Activated T-cell treated with anti-CD3 and anti-CD28 coated beads, Interleukin-2, amount 50 U/mL, for 48 hours (primary cell): ENCODE measurements around the gene PARP6.
A peak's percentile ranks its signal among the peaks of the same experiment; 100 is the strongest.

ENCODE experiments used
- DNase-seq, 2 experiments: peaks; one replicate each; pipeline ENCODE4 v3.0.0-alpha.2; 2020

The PARP6 gene

DNA sequence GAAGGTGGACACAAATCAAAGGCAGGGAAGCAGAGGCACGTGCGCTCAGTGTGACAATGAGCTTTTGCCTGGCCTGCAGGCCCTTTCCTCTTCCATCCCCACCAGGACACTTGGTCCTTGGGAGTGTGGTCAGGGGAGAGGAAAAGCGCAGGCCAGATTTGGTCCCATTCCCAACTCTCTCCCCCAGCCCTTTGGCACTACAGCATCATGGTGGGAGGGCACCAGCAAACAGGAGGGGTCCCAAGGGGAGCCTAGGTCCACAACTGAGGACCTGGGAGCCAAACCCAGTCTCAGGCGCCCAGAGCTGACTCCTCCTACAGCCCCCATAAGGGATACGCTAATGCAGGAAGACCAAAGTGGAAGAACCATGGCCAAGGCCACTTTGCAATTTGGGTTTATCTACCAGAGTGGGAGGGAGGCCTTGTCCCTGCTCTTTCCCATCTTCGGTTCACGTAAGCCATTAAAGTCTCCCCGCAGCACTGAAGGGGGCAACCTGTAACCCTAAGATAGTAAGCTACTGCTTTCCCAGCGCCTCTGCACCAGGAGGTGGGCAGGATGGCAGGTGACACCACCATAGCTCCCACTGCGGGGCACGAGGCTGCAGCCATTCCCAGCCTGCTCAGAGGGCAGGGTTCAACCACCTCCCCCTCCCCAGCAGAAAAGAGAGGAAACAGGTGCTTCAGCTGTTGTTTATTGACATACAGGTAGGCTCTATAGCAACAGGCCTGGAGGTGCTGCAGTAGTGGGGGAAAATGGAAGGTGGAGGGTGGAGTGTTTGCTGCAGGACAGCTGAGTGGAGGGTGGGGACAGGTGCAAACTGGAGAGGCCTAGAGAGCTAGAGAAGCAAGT lies 73.8 kb downstream of the PARP6 start:
- DNase-seq: no peak

DNA sequence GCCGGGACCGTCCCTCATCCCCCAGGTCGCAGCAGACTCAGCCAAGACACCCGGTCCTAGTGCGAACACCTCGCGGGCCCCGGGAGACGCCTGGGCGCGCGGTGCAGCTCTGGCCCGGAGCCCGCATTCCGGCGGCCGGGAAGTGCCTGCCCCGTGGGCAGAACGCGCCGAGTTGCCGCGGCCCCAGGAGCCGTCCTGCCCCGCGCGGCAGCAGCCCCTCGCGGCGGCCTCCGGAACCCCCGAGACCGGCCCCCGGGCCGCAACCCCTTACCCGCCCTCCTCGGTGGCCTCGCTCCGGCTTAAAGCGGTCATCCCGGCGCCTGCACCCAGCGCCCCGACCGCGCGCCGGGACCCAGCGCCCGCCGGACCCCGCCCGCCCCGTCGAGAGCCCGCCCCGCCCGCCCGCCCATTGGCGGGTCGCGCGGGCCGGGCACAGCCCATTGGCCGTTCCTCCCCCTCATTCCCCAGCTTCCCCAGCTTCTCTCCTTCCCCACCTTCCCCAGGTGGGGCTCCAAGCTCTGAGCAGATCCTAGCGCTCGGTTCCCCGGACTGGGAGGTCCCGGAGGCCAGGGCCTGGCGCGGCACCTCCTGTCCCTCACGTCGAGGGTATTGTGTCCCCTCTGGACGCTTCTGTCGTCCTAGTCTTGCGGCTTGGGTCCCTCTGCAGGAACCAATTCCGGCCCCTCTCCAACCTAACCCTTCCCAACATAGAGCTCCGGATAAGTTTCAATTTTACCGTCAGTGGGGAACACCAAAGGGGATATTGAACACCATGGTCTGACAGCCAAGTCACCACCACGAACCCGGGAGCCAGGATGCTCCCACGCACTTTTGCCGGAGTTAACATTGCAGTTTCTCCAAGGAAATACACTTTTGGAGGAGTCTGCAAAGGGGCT lies 74.6 kb downstream of the PARP6 start, which contains the start of gene GRAMD2A:
Gene GRAMD2A (minus strand): TSS at position 328 of the 896 bp plus-strand sequence.
- DNase-seq: peak; percentile 60 to 67

DNA sequence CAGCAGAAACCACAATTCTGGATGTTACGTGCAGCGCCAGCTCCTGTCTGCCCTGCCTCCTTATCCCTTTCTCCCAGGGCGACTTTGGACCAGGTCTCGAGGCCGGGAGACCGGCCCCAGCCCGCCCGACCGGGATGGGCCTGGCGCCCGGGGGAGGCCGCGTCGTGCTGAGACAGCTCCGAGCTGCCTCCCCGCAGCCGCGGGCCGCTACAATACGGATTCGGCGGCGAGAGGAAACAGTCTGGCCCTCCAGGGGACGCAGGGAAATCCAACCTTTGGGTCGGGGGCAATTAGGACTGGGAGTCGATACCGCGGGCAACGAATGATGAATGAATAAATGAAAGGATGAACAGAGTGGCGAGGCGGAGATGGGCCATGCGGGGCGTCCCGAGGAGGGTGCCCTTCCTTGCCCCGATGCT lies 75.3 kb downstream of the PARP6 start:
- DNase-seq: no peak

DNA sequence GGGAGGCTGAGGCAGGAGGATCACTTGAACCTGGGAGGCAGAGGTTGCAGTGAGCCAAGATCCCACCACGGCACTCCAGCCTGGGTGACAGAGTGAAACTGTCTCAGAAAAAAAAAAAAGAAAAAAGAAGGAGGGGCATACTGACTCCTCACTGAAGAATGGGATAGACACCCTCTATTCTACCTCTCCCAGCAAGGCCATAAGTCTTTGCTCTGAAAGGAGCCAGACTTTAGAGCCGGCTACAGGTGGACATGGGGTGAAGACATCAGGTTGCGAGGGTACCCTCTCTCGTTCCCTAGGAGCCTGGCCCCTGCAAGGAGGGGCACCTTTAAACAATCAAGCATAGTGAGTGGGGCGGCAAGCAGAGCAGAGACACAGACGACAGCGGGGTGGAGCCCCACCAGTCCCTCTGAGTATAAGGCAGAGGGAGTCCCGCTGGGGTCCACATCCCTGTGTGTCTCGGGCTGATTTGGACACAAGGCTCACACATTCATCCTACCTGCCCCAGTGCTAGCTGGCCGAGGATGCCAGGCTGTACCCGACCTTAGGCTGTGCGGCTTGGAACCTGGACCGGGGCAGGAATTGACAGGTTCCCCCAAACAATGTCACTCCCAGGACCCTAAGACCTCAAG lies 75.8 kb downstream of the PARP6 start:
- DNase-seq: no peak

DNA sequence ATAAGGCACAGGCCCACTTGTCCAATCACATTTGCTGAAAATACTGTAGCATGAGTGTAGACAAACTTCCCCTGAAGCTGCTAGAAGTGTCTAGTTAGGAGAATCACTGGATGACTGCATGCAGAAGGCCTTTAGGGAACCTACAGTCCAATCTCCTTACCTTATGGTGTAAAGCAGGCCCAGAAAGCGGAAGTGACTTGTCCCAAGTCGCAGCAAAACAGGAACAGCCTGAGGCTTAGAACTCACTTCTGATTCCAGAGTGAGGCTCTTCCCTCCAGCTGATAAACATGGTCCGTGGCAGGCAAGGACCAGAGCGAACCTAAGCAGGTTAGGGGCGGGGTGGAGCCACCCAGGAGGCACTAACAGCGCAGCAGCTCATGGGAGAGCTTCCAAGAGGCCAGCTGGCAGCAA lies 77.2 kb downstream of the PARP6 start:
- no peak for DNase-seq

DNA sequence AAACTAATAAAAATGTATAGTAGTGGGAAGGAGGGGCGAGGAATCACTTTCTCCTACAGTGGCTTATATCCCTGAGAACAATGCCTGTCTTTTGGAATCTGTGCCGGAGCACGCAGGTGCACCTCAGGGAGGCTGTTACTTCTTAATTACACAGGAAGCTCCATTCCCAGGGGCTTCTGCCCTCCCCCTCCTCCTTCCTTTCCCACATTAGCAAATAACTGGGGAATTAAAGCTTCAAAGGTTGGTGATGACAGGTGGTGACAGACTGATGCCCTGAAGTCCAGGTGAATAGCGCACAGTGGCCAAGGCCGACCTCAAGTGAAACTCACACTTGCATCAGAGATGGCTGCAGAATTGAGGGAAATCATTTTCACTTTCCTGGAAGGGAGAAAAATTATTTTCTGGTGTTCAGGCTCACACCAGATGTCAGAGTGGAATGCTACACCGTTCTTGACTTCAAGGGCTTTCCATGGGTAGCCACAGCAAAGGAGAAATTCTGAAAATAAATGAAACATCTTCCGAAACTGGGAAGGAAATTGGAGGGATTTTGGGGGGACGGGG lies 78.4 kb downstream of the PARP6 start:
- DNase-seq: no peak

DNA sequence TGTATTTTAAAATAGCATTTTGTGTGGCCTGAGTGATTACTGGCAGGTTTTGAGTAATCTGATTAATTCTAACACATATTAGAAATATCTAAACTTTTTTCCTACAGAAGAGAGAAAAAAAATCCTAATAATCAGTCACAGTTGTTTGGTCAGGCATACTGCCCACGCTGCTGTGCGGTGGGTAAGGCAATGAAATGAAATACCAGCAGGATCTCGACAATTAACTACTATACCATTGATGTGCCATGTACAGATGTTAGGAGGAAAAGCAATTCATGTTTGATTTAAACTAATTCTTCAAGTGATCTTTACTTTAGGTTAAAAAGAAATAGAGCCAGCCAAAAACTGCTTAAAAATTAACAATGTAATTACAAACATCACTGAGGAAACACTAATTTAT lies 79.9 kb downstream of the PARP6 start:
- DNase-seq: no peak
